K562 (cell line): ENCODE results near the gene SRRD. TPM values are rescaled to one million over a fixed set of nuclear protein-coding genes. Genes with fewer than 3 reads are reported as not detected.

ENCODE experiments used
- ATAC-seq: fragments of 200-7000 bp; cut with Tn5 transposase; 3 replicates; pipeline ENCODE4 v1.9.1; 2020; ENCODE audit warnings: moderate library complexity
- BruUV-seq: library from RNA; stranded (reverse); fragments of 400-500 nt; replicated peaks from 2 replicates; lab custom pipeline; 2021; lab: Mats Ljungman, UMichigan
- CTCF ChIA-PET: fragments of 300-600 bp; formaldehyde crosslinking; extraction: SDS; loops from one replicate; lab custom pipeline; 2021; ENCODE audit warnings: low intra/inter-chr PET ratio; lab: Yijun Ruan, JAX
- POLR2A ChIA-PET: fragments of 300-600, 350-650 bp; sonication (Branson Sonifier 250); formaldehyde crosslinking; extraction: SDS; loops from one replicate; lab custom pipeline; 2021; ENCODE audit warnings: antibody characterized with exemption, inconsistent platforms; lab: Yijun Ruan, JAX
- DNase-seq, 4 experiments: peaks; one replicate each; pipeline versions ENCODE4 v3.0.0 to v3.0.0-alpha.2; 2011 to 2018; ENCODE audit warnings: low spot score in 3 of 4, mixed read lengths in 3 of 4; ENCODE audit errors: extremely low read depth in 1 of 4
- FAIRE-seq: peaks from 2 replicates; lab custom pipeline; 2011; peaks lifted over from hg19 to GRCh38; lab: Jason Lieb, UNC
- H2AFZ ChIP-seq: 2 replicates; pipeline ENCODE4 v1.6.0; 2011; ENCODE audit warnings: low read depth, low read length, control low read depth, inconsistent platforms
- H3K27ac ChIP-seq: fragments of 200-600 bp; 3 replicates; pipeline ENCODE4 v1.8.0; 2011; ENCODE audit warnings: low read depth, mild to moderate bottlenecking, control low read depth, inconsistent platforms, low read length, moderate library complexity, mixed read lengths; ENCODE audit errors: extremely low read depth
- H3K27me3 ChIP-seq, 2 experiments: fragments of 300-600 bp in 1 of 2; 2 replicates in 1 of 2; 3 replicates in 1 of 2; pipeline versions ENCODE4 v1.6.0 to v1.8.0; 2011; ENCODE audit warnings: inconsistent platforms in 2 of 2, low read length in 2 of 2, mild to moderate bottlenecking in 1 of 2, mixed read lengths in 1 of 2, moderate library complexity in 1 of 2; ENCODE audit not compliant: control insufficient read depth in 2 of 2, insufficient read depth in 2 of 2
- H3K36me3 ChIP-seq: fragments of 300-600 bp; 3 replicates; pipeline ENCODE4 v1.8.0; 2011; ENCODE audit warnings: mild to moderate bottlenecking, low read length, inconsistent platforms; ENCODE audit not compliant: control insufficient read depth, insufficient read depth
- H3K4me1 ChIP-seq, 2 experiments: fragments of 200-600 bp in 1 of 2; replicated peaks in 1 of 2; 2 replicates in 1 of 2; 3 replicates in 1 of 2; pipeline versions ENCODE4 v1.5.1 to v1.8.0; 2011; ENCODE audit warnings: inconsistent platforms in 2 of 2, low read length in 2 of 2, mild to moderate bottlenecking in 1 of 2, mixed read lengths in 1 of 2, moderate library complexity in 1 of 2; ENCODE audit not compliant: control insufficient read depth in 2 of 2, insufficient read depth in 2 of 2
- H3K4me2 ChIP-seq: 2 replicates; pipeline ENCODE4 v1.6.1; 2011; ENCODE audit warnings: low read length, control low read depth, inconsistent platforms, mixed read lengths; ENCODE audit not compliant: insufficient read depth
- H3K4me3 ChIP-seq: fragments of 200-600 bp; sonication (generic), shearing (Covaris generic); 2 replicates; pipeline ENCODE4 v1.5.1; 2016; ENCODE audit warnings: control low read depth, inconsistent platforms
- H3K79me2 ChIP-seq: fragments of 200-600 bp; 3 replicates; pipeline ENCODE4 v1.8.0; 2011; ENCODE audit warnings: low read length, inconsistent platforms; ENCODE audit not compliant: control insufficient read depth, insufficient read depth
- H3K9ac ChIP-seq, 2 experiments: 2 replicates each; pipeline versions ENCODE4 v1.6.0 to v1.6.1; 2011; ENCODE audit warnings: low read depth in 2 of 2, low read length in 2 of 2, control low read depth in 1 of 2, inconsistent platforms in 1 of 2, mild to moderate bottlenecking in 1 of 2, mixed read lengths in 1 of 2; ENCODE audit not compliant: insufficient read depth in 1 of 2
- H3K9me1 ChIP-seq: one replicate; pipeline ENCODE4 v1.6.0; 2011; ENCODE audit warnings: inconsistent platforms, mild to moderate bottlenecking, low read length, moderate library complexity; ENCODE audit not compliant: control insufficient read depth, insufficient read depth
- H3K9me3 ChIP-seq: replicated peaks from 2 replicates; pipeline ENCODE4 v1.5.1; 2011; ENCODE audit warnings: low read depth, low read length, inconsistent platforms; ENCODE audit not compliant: control insufficient read depth, insufficient read depth
- H4K20me1 ChIP-seq: replicated peaks from 2 replicates; pipeline ENCODE4 v1.6.1; 2011; ENCODE audit warnings: low read length, inconsistent platforms, mixed read lengths; ENCODE audit not compliant: control insufficient read depth, insufficient read depth
- CREB3 ChIP-seq: fragments of 450-650 bp; conservative IDR thresholded peaks from 2 replicates; pipeline ENCODE4 v1.6.1; 2016; ENCODE audit warnings: missing genetic modification characterization, low read depth, mild to moderate bottlenecking, missing compliant biosample characterization, moderate library complexity
- ELK1 ChIP-seq: sonication (generic); formaldehyde crosslinking; IDR thresholded peaks from 2 replicates; pipeline ENCODE4 v1.8.1; 2022; ENCODE audit warnings: missing genetic modification reagents
- EZH2 ChIP-seq: IDR thresholded peaks from 2 replicates; pipeline ENCODE4 v1.6.1; 2012; ENCODE audit warnings: low read depth, mild to moderate bottlenecking, inconsistent platforms, low read length, borderline replicate concordance
- ILK ChIP-seq: fragments of 450-650 bp; IDR thresholded peaks from 2 replicates; pipeline ENCODE4 v1.6.1; 2016; ENCODE audit warnings: missing genetic modification characterization, low read depth, mild to moderate bottlenecking, missing compliant biosample characterization, moderate library complexity, borderline replicate concordance
- KAT7 ChIP-seq: sonication (generic); formaldehyde crosslinking; IDR thresholded peaks from 2 replicates; pipeline ENCODE4 v1.8.0; 2022; ENCODE audit warnings: missing genetic modification reagents, mild to moderate bottlenecking, borderline replicate concordance
- MXI1 ChIP-seq: IDR thresholded peaks from 2 replicates; pipeline ENCODE4 v1.6.1; 2011; ENCODE audit warnings: low read depth, mild to moderate bottlenecking, improper control_type of control experiment, low read length
- MYC ChIP-seq, 2 experiments: fragments of 250-450 bp in 1 of 2; sonication (Bioruptor Pico) in 1 of 2; IDR thresholded peaks; 2 replicates each; pipeline versions ENCODE4 v1.5.1 to v1.6.1; 2012 to 2021; ENCODE audit warnings: low read depth in 2 of 2, borderline replicate concordance in 1 of 2, improper control_type of control experiment in 1 of 2, low read length in 1 of 2, mild to moderate bottlenecking in 1 of 2, moderate library complexity in 1 of 2
- NCOA2 ChIP-seq, 2 experiments: fragments of 450-650 bp; IDR thresholded peaks; 2 replicates each; pipeline ENCODE4 v1.6.1; 2018; ENCODE audit warnings: mild to moderate bottlenecking in 2 of 2, moderate library complexity in 1 of 2; ENCODE audit not compliant: partially characterized antibody in 2 of 2
- NR2C2 ChIP-seq, 2 experiments: fragments of 200-800 bp in 1 of 2; sonication (Bioruptor generic) in 1 of 2; sonication (generic) in 1 of 2; formaldehyde crosslinking in 1 of 2; IDR thresholded peaks; 2 replicates each; pipeline versions ENCODE4 v1.6.1 to v1.8.0; 2016 to 2022; ENCODE audit warnings: mild to moderate bottlenecking in 1 of 2, missing compliant biosample characterization in 1 of 2, missing genetic modification characterization in 1 of 2, missing genetic modification reagents in 1 of 2
- NR2F6 ChIP-seq: fragments of 450-650 bp; formaldehyde crosslinking; IDR thresholded peaks from 2 replicates; pipeline ENCODE4 v1.4.0; 2020; ENCODE audit warnings: mild to moderate bottlenecking
- PML ChIP-seq: IDR thresholded peaks from 2 replicates; pipeline ENCODE4 v1.6.1; 2012; ENCODE audit warnings: low read length, inconsistent platforms
- RNF2 ChIP-seq: sonication (generic); IDR thresholded peaks from 2 replicates; pipeline ENCODE4 v1.6.1; 2016
- SP2 ChIP-seq: IDR thresholded peaks from 2 replicates; pipeline ENCODE4 v1.6.1; 2011; ENCODE audit warnings: mild to moderate bottlenecking, low read depth, low read length, moderate library complexity; ENCODE audit not compliant: poor library complexity, severe bottlenecking; ENCODE audit errors: extremely low read depth
- STAT5A ChIP-seq: IDR thresholded peaks from 2 replicates; pipeline ENCODE4 v1.6.1; 2012; ENCODE audit warnings: low read length, inconsistent platforms, borderline replicate concordance
- TCF7 ChIP-seq: sonication (generic); IDR thresholded peaks from 2 replicates; pipeline ENCODE4 v1.6.1; 2016; ENCODE audit warnings: antibody characterized with exemption, borderline replicate concordance
- ZBTB1 ChIP-seq: sonication (generic); formaldehyde crosslinking; IDR thresholded peaks from 2 replicates; pipeline ENCODE4 v1.8.1; 2023; ENCODE audit warnings: missing genetic modification reagents, low read depth, mild to moderate bottlenecking, borderline replicate concordance
- ZBTB7A ChIP-seq: IDR thresholded peaks from 2 replicates; pipeline ENCODE4 v1.6.1; 2011; ENCODE audit warnings: low read depth, mild to moderate bottlenecking, low read length, moderate library complexity, borderline replicate concordance; ENCODE audit not compliant: control insufficient read depth
- ZNF41 ChIP-seq: fragments of 250-450 bp; sonication (Bioruptor Pico); conservative IDR thresholded peaks from 2 replicates; pipeline ENCODE4 v1.4.0; 2020; ENCODE audit warnings: mild to moderate bottlenecking
- ZNF445 ChIP-seq: fragments of 250-450 bp; sonication (Bioruptor Pico); IDR thresholded peaks from 2 replicates; pipeline ENCODE4 v1.4.0; 2020; ENCODE audit warnings: low read depth, mild to moderate bottlenecking, moderate library complexity
- ZNF717 ChIP-seq: fragments of 250-450 bp; sonication (Bioruptor Pico); IDR thresholded peaks from 2 replicates; pipeline ENCODE4 v1.5.0; 2021
- WGBS: fragments of 100-300 bp; shearing (Covaris generic); methylation state at CpG from one replicate; pipeline ENCODE4 v1.1.6; 2016; ENCODE audit warnings: low coverage, mixed read lengths; ENCODE audit not compliant: insufficient coverage; ENCODE audit errors: missing lambda C conversion rate; 5-methylcytosine and 5-hydroxymethylcytosine counted together
- in situ Hi-C: fragments of 300-500 bp; cut with MboI; formaldehyde crosslinking; loops from 4 replicates; pipeline ENCODE4 v1.15.0; 2018; ENCODE audit warnings: inconsistent platforms, mixed read lengths
- intact Hi-C: fragments of 100-400 bp; cut with micrococcal nuclease; formaldehyde crosslinking; loops from 2 replicates; pipeline ENCODE4 v1.14.2; 2022
- polyA plus RNA-seq, 8 experiments: library from polyadenylated mRNA; depleted of rRNA in 4 of 8; stranded (reverse) in 5 of 8; unstranded in 3 of 8; fragments of >200 nt; fragmentation: Nextera tagmentation in 2 of 8; fragmentation: Illumina TruSeq in 1 of 8; extraction: Ambion mirVana in 2 of 8; extraction: Trizol in 1 of 8; gene quantifications; 2 replicates each; pipeline versions ENCODE4 v1.2.1 to v1.2.3, GENCODE V29; 2011 to 2014; ENCODE audit warnings: inconsistent platforms in 1 of 8, missing spikeins in 1 of 8
- total RNA-seq, 7 experiments: library from RNA; depleted of rRNA in 6 of 7; stranded (reverse); fragments of >200 nt in 6 of 7; fragmentation: Illumina TruSeq in 2 of 7; extraction: Trizol in 2 of 7; gene quantifications; 2 replicates each; pipeline versions ENCODE4 v1.2.1 to v1.2.3, GENCODE V29; 2011 to 2021; ENCODE audit warnings: low replicate concordance in 1 of 7

Gene SRRD
- total and polyA plus RNA-seq, 9 of the 15 experiments (the other 6 are each of a cell fraction or from before 2014, with no cell fraction given), result 4.9 to 59.4 (median 34.4) TPM

- Histone ChIP-seq H3K79me2 (peaks cover 11% of the 10 kb centered on the region; the same call in 1 of the 3 replicates), H2AFZ (no peak overlapping the region), H3K9me3 (no peaks in the 10 kb centered on the region), H3K4me1 (peaks cover 0 to 5% of the 10 kb centered on the region in 2 experiments; a peak in 3 of 5 replicates), H3K4me3 (no peak overlapping the region), H3K4me2 (no peak overlapping the region), H3K27me3 (no peaks in the 10 kb centered on the region), H3K36me3 (peaks cover 91% of the 10 kb centered on the region; the same call in 2 of the 3 replicates), H4K20me1 (no peaks in the 10 kb centered on the region; the same call in 1 of the 2 replicates), H3K27ac (no peak overlapping the region), H3K9me1 (no peaks in the 10 kb centered on the region), H3K9ac (no peak overlapping the region)
- ChIA-PET CTCF (interaction anchor here (0.9 to 4.0 kb wide), 3 partner anchors 63 to 97 kb away, joined by 3 to 57 read pairs (median 4); no protein-coding TSS in a partner anchor), POLR2A (interaction anchor here (0.5 to 0.8 kb wide), 4 partner anchors 17 to 67 kb away, joined by 3 to 4 read pairs (median 3); no protein-coding TSS in a partner anchor)
- FAIRE-seq (no peak), DNase-seq (no peak), ATAC-seq (no peak)
- 89% methylated on average over 4 of the region's 5 CpGs for WGBS
- no TSS peak for BruUV-seq
- TF ChIP-seq KAT7, result no peak
- no peak for TF ChIP-seq ZNF445 (CRISPR knock-in tag)
- no peak for TF ChIP-seq NR2C2 (CRISPR knock-in tag; IDR thresholded peaks at IDR 0.05)
- no peak for TF ChIP-seq NR2C2 (tag; IDR thresholded peaks at IDR 0.05)
- TF ChIP-seq ZBTB1 (CRISPR knock-in tag), result no peak
- no peak for TF ChIP-seq EZH2
- TF ChIP-seq CREB3 (tag), result no peak
- TF ChIP-seq SP2, result no peak
- TF ChIP-seq ZNF41 (CRISPR knock-in tag), result no peak
- TF ChIP-seq ILK (tag), result no peak
- TF ChIP-seq NCOA2 (IDR thresholded peaks at IDR 0.05; ENCODE audit: partially characterized antibody in 2 of 2), result no peak
- no peak for TF ChIP-seq STAT5A
- no peak for TF ChIP-seq MYC (IDR thresholded peaks at IDR 0.05; ENCODE audit: low read depth, low read length)
- TF ChIP-seq MYC (CRISPR knock-in tag; IDR thresholded peaks at IDR 0.05; ENCODE audit: borderline replicate concordance, low read depth), result no peak
- TF ChIP-seq MXI1, result no peak
- TF ChIP-seq NR2F6, result no peak
- TF ChIP-seq ZNF717 (CRISPR knock-in tag), result no peak
- no peak for TF ChIP-seq PML
- no peak for TF ChIP-seq RNF2
- no peak for TF ChIP-seq ELK1
- no peak for TF ChIP-seq TCF7
- TF ChIP-seq ZBTB7A, result no peak
- in situ Hi-C loops, result loop anchor here (5.0 kb wide), 1 partner anchor 60 kb away; no protein-coding TSS in a partner anchor
- intact Hi-C loops, result no loop called here
Observed at GRCh38 chr22:26462051-26462450, 21.6 kb upstream of the SRRD start.
